ENCODE results near the gene SIGLEC15. TPM values are rescaled to one million over a fixed set of nuclear protein-coding genes. Genes with fewer than 3 reads are reported as not detected.

The SIGLEC15 gene
- total and polyA plus RNA-seq, 4 donors, result 0.17 to 0.42 (median 0.29) TPM

- TF ChIP-seq, protein P1, sequence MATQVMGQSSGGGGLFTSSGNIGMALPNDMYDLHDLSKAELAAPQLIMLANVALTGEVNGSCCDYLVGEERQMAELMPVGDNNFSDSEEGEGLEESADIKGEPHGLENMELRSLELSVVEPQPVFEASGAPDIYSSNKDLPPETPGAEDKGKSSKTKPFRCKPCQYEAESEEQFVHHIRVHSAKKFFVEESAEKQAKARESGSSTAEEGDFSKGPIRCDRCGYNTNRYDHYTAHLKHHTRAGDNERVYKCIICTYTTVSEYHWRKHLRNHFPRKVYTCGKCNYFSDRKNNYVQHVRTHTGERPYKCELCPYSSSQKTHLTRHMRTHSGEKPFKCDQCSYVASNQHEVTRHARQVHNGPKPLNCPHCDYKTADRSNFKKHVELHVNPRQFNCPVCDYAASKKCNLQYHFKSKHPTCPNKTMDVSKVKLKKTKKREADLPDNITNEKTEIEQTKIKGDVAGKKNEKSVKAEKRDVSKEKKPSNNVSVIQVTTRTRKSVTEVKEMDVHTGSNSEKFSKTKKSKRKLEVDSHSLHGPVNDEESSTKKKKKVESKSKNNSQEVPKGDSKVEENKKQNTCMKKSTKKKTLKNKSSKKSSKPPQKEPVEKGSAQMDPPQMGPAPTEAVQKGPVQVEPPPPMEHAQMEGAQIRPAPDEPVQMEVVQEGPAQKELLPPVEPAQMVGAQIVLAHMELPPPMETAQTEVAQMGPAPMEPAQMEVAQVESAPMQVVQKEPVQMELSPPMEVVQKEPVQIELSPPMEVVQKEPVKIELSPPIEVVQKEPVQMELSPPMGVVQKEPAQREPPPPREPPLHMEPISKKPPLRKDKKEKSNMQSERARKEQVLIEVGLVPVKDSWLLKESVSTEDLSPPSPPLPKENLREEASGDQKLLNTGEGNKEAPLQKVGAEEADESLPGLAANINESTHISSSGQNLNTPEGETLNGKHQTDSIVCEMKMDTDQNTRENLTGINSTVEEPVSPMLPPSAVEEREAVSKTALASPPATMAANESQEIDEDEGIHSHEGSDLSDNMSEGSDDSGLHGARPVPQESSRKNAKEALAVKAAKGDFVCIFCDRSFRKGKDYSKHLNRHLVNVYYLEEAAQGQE (IDR thresholded peaks at IDR 0.05), result no peak
These were observed 25.9 kb downstream of the SIGLEC15 start (continued) for GRCh38 chr18:45851161-45851925.

DNA sequence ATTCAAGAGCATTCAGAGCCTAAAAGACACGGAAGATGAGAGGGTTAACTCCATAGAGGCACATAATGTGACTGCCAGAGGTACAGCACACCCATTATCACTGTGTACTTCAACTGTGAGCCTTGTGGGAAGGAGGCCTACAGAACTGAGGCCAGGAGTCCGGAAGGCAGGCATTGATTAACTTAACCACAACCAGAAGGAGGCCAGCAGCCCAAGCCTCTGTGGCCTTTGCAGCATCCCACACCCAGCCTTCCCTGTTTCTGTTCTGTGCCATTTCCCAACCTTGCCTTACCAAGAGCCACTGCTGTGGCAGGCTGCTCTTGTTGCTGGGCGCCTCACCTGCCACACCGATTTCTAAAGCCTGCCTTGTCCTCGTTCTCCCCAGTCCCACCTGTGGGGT lies 27.2 kb downstream of the SIGLEC15 start:
- H3K9me3 ChIP-seq (ENCODE audit: control insufficient read depth in 4 of 4, low read length in 3 of 4), result no peaks in the 10 kb centered on the region
- H3K4me3 ChIP-seq (ENCODE audit: low read depth in 1 of 3, low read length in 3 of 3), result no peak overlapping the region
- no peak for TF ChIP-seq GABPA (IDR thresholded peaks at IDR 0.05 in 1 of 2, conservative IDR thresholded peaks at IDR 0.05 in 1 of 2)
- H3K4me1 ChIP-seq (ENCODE audit: control insufficient read depth in 4 of 4, insufficient read depth in 4 of 4, low read length in 3 of 4), result peaks cover 0 to 16% (median 9%) of the 10 kb centered on the region in 4 donors
- DNase-seq (ENCODE audit: low spot score), result no peak
- H3K9ac ChIP-seq (ENCODE audit: low read depth in 1 of 2, low read length in 2 of 2), result no peak overlapping the region
- no peaks in the 10 kb centered on the region for H3K27me3 ChIP-seq (ENCODE audit: control insufficient read depth in 4 of 4, insufficient read depth in 4 of 4, low read length in 3 of 4)
- no peak overlapping the region for H3K27ac ChIP-seq (ENCODE audit: low read depth in 1 of 2, low read length in 2 of 2)
- whole genome bisulfite sequencing, result 96% methylated on average over 5 of the region's 5 CpGs
- peaks cover 3 to 34% (median 26%) of the 10 kb centered on the region in 4 donors for H3K36me3 ChIP-seq (ENCODE audit: control insufficient read depth in 4 of 4, insufficient read depth in 3 of 4, low read depth in 1 of 4, low read length in 3 of 4)

- no peak for TF ChIP-seq SP1 (IDR thresholded peaks at IDR 0.05)
- no peak for TF ChIP-seq FOXA1 (IDR thresholded peaks at IDR 0.05)
- TF ChIP-seq, protein P1 (IDR thresholded peaks at IDR 0.05), result no peak
- no peak for TF ChIP-seq YY1 (IDR thresholded peaks at IDR 0.05)
- TF ChIP-seq, protein P2, sequence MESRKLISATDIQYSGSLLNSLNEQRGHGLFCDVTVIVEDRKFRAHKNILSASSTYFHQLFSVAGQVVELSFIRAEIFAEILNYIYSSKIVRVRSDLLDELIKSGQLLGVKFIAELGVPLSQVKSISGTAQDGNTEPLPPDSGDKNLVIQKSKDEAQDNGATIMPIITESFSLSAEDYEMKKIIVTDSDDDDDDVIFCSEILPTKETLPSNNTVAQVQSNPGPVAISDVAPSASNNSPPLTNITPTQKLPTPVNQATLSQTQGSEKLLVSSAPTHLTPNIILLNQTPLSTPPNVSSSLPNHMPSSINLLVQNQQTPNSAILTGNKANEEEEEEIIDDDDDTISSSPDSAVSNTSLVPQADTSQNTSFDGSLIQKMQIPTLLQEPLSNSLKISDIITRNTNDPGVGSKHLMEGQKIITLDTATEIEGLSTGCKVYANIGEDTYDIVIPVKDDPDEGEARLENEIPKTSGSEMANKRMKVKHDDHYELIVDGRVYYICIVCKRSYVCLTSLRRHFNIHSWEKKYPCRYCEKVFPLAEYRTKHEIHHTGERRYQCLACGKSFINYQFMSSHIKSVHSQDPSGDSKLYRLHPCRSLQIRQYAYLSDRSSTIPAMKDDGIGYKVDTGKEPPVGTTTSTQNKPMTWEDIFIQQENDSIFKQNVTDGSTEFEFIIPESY (IDR thresholded peaks at IDR 0.05), result no peak
- TF ChIP-seq JUND (IDR thresholded peaks at IDR 0.05), result no peak
- no peak for TF ChIP-seq EGR1 (IDR thresholded peaks at IDR 0.05; ENCODE audit: low read depth in 2 of 2)
- TF ChIP-seq HNF4G (IDR thresholded peaks at IDR 0.05), result no peak
- no peak for TF ChIP-seq GABPA (IDR thresholded peaks at IDR 0.05 in 1 of 2, conservative IDR thresholded peaks at IDR 0.05 in 1 of 2)
- TF ChIP-seq FOXA2 (IDR thresholded peaks at IDR 0.05), result no peak
- no peak for TF ChIP-seq TAF1 (conservative IDR thresholded peaks at IDR 0.05)
- TF ChIP-seq, protein P3, sequence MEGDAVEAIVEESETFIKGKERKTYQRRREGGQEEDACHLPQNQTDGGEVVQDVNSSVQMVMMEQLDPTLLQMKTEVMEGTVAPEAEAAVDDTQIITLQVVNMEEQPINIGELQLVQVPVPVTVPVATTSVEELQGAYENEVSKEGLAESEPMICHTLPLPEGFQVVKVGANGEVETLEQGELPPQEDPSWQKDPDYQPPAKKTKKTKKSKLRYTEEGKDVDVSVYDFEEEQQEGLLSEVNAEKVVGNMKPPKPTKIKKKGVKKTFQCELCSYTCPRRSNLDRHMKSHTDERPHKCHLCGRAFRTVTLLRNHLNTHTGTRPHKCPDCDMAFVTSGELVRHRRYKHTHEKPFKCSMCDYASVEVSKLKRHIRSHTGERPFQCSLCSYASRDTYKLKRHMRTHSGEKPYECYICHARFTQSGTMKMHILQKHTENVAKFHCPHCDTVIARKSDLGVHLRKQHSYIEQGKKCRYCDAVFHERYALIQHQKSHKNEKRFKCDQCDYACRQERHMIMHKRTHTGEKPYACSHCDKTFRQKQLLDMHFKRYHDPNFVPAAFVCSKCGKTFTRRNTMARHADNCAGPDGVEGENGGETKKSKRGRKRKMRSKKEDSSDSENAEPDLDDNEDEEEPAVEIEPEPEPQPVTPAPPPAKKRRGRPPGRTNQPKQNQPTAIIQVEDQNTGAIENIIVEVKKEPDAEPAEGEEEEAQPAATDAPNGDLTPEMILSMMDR (IDR thresholded peaks at IDR 0.05; ENCODE audit: low read depth, low read length, missing input control), result no peak
- no peak for TF ChIP-seq RAD21 (IDR thresholded peaks at IDR 0.05)
- no peak for TF ChIP-seq RXRA (IDR thresholded peaks at IDR 0.05)
- no peak for TF ChIP-seq NR2F2 (IDR thresholded peaks at IDR 0.05)
- TF ChIP-seq MAX (IDR thresholded peaks at IDR 0.05), result no peak
- TF ChIP-seq, protein P4, sequence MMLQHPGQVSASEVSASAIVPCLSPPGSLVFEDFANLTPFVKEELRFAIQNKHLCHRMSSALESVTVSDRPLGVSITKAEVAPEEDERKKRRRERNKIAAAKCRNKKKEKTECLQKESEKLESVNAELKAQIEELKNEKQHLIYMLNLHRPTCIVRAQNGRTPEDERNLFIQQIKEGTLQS (IDR thresholded peaks at IDR 0.05), result no peak
- TF ChIP-seq HNF4A (conservative IDR thresholded peaks at IDR 0.05), result no peak
- no peak overlapping the region for H3K4me3 ChIP-seq (ENCODE audit: low read depth in 1 of 3, low read length in 3 of 3)
- no peaks in the 10 kb centered on the region for H3K27me3 ChIP-seq (ENCODE audit: control insufficient read depth in 4 of 4, insufficient read depth in 4 of 4, low read length in 3 of 4)
- no peak overlapping the region for H3K9ac ChIP-seq (ENCODE audit: low read depth in 1 of 2, low read length in 2 of 2)
- no peak overlapping the region for H3K27ac ChIP-seq (ENCODE audit: low read depth in 1 of 2, low read length in 2 of 2)
- DNase-seq (ENCODE audit: low spot score), result no peak
- peaks cover 0 to 16% (median 9%) of the 10 kb centered on the region in 4 donors for H3K4me1 ChIP-seq (ENCODE audit: control insufficient read depth in 4 of 4, insufficient read depth in 4 of 4, low read length in 3 of 4)
- peaks cover 6 to 46% (median 37%) of the 10 kb centered on the region in 4 donors for H3K36me3 ChIP-seq (ENCODE audit: control insufficient read depth in 4 of 4, insufficient read depth in 3 of 4, low read depth in 1 of 4, low read length in 3 of 4)
- 98% methylated on average over 2 of the region's 2 CpGs for WGBS
- no peaks in the 10 kb centered on the region for H3K9me3 ChIP-seq (ENCODE audit: control insufficient read depth in 4 of 4, low read length in 3 of 4)
These were observed 28.6 kb downstream of the SIGLEC15 start for GRCh38 chr18:45854036-45854586.

All from liver (tissue), 9 donors.